Erythroblast (primary cell): ENCODE measurements around the gene L3HYPDH.
"Not testable (repeated sequence)": the region's sequence is repeated elsewhere in the genome, so short reads cannot be mapped to it uniquely, and the experiment has no call there.

ENCODE experiments used
- GATA1 ChIP-seq: IDR thresholded peaks from 2 replicates; pipeline ENCODE4 v1.6.1; 2011; ENCODE audit warnings: low read depth, mild to moderate bottlenecking, control low read depth, low read length, moderate library complexity
- POLR2A ChIP-seq: IDR thresholded peaks from 2 replicates; pipeline ENCODE4 v1.6.1; 2011; ENCODE audit warnings: mild to moderate bottlenecking, low read length

- TF ChIP-seq POLR2A, GATA1: not testable (repeated sequence)
These were observed 35.5 kb downstream of the L3HYPDH start for GRCh38 chr14:59448673-59449072.
